Panc1 (cell line): ENCODE data around the gene CHRM4.

ENCODE experiments used
- POLR2AphosphoS5 ChIP-seq: IDR thresholded peaks from 2 replicates; pipeline ENCODE4 v1.6.1; 2012; ENCODE audit warnings: mild to moderate bottlenecking, low read depth, low read length, moderate library complexity
- SIN3A ChIP-seq: IDR thresholded peaks from 2 replicates; pipeline ENCODE4 v1.6.1; 2012; ENCODE audit warnings: low read depth, mild to moderate bottlenecking, low read length, moderate library complexity, borderline replicate concordance; ENCODE audit not compliant: insufficient read depth
- TCF7L2 ChIP-seq: IDR thresholded peaks from 2 replicates; pipeline ENCODE4 v1.6.1; 2011; ENCODE audit warnings: mild to moderate bottlenecking, low read depth, low read length, inconsistent platforms
- TF ChIP-seq, protein P1 (sequence below): fragments of 450-650 bp; IDR thresholded peaks from 2 replicates; pipeline ENCODE4 v1.5.1; 2017; ENCODE audit warnings: mild to moderate bottlenecking
- TF ChIP-seq, protein P2 (sequence below), 2 experiments: IDR thresholded peaks; 2 replicates each; pipeline ENCODE4 v1.6.1; 2011 to 2012; ENCODE audit warnings: low read depth in 2 of 2, control low read depth in 1 of 2, low read length in 1 of 2, mild to moderate bottlenecking in 1 of 2, moderate library complexity in 1 of 2; ENCODE audit not compliant: insufficient read depth in 1 of 2

DNA sequence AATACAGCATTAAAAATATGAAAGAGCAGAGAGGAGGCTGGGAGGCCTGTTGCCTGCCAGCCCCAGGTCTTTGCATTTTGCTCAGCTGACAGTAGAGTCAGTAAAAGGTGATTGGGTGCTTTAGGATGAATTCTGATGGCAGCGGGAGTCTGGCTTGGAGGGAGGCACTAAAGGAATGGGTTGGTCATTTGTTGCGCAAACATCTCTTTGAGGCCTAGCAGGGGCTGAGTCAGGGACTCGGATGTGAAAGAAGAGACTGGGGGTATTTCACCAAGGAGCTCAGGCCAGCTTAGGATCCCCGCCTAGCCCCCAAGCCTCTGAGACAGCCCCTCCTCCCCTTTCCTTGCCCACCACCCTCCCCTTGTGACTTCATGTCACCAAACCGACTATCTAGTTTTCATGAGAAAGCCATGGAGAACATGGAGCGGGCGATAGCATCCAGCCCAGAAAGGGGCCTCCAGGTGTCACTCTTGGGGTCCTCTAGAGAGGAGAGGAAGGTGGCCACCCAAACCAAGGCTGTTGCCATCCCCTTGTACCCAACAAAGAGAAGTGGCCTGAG lies 34.6 kb downstream of the CHRM4 start:
- TF ChIP-seq, protein P1, sequence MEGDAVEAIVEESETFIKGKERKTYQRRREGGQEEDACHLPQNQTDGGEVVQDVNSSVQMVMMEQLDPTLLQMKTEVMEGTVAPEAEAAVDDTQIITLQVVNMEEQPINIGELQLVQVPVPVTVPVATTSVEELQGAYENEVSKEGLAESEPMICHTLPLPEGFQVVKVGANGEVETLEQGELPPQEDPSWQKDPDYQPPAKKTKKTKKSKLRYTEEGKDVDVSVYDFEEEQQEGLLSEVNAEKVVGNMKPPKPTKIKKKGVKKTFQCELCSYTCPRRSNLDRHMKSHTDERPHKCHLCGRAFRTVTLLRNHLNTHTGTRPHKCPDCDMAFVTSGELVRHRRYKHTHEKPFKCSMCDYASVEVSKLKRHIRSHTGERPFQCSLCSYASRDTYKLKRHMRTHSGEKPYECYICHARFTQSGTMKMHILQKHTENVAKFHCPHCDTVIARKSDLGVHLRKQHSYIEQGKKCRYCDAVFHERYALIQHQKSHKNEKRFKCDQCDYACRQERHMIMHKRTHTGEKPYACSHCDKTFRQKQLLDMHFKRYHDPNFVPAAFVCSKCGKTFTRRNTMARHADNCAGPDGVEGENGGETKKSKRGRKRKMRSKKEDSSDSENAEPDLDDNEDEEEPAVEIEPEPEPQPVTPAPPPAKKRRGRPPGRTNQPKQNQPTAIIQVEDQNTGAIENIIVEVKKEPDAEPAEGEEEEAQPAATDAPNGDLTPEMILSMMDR: no peak
- TF ChIP-seq, protein P2, sequence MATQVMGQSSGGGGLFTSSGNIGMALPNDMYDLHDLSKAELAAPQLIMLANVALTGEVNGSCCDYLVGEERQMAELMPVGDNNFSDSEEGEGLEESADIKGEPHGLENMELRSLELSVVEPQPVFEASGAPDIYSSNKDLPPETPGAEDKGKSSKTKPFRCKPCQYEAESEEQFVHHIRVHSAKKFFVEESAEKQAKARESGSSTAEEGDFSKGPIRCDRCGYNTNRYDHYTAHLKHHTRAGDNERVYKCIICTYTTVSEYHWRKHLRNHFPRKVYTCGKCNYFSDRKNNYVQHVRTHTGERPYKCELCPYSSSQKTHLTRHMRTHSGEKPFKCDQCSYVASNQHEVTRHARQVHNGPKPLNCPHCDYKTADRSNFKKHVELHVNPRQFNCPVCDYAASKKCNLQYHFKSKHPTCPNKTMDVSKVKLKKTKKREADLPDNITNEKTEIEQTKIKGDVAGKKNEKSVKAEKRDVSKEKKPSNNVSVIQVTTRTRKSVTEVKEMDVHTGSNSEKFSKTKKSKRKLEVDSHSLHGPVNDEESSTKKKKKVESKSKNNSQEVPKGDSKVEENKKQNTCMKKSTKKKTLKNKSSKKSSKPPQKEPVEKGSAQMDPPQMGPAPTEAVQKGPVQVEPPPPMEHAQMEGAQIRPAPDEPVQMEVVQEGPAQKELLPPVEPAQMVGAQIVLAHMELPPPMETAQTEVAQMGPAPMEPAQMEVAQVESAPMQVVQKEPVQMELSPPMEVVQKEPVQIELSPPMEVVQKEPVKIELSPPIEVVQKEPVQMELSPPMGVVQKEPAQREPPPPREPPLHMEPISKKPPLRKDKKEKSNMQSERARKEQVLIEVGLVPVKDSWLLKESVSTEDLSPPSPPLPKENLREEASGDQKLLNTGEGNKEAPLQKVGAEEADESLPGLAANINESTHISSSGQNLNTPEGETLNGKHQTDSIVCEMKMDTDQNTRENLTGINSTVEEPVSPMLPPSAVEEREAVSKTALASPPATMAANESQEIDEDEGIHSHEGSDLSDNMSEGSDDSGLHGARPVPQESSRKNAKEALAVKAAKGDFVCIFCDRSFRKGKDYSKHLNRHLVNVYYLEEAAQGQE (IDR thresholded peaks at IDR 0.05; ENCODE audit: insufficient read depth in 1 of 2, low read depth in 2 of 2, low read length in 1 of 2): no peak
- no peak for TF ChIP-seq TCF7L2
- TF ChIP-seq SIN3A: no peak
- TF ChIP-seq POLR2AphosphoS5: no peak
